HepG2 (cell line): ENCODE measurements around the gene RIPOR1. TPM values are rescaled to one million over a fixed set of nuclear protein-coding genes. Genes with fewer than 3 reads are reported as not detected.

Source experiments
- ELF3 ChIP-seq: IDR thresholded peaks from 2 replicates; pipeline ENCODE4 v1.6.1; 2016; ENCODE audit warnings: missing genetic modification reagents, missing compliant biosample characterization
- REL ChIP-seq: sonication (generic); formaldehyde crosslinking; conservative IDR thresholded peaks from 2 replicates; pipeline ENCODE4 v1.8.0; 2022; ENCODE audit warnings: mild to moderate bottlenecking, missing genetic modification reagents, moderate library complexity
- THAP11 ChIP-seq: IDR thresholded peaks from 2 replicates; pipeline ENCODE4 v1.6.1; 2016; ENCODE audit warnings: missing biosample characterization, missing genetic modification reagents
- ZNF234 ChIP-seq: sonication (generic); formaldehyde crosslinking; conservative IDR thresholded peaks from 2 replicates; pipeline ENCODE4 v1.5.1; 2020; ENCODE audit warnings: mild to moderate bottlenecking, missing genetic modification reagents
- ZNF772 ChIP-seq: sonication (generic); formaldehyde crosslinking; IDR thresholded peaks from 2 replicates; pipeline ENCODE4 v1.5.0; 2020; ENCODE audit warnings: mild to moderate bottlenecking, missing genetic modification reagents
- polyA plus RNA-seq, 8 experiments: library from polyadenylated mRNA; depleted of rRNA in 3 of 8; stranded (reverse) in 7 of 8; unstranded in 1 of 8; fragments of >200 nt; fragmentation: Illumina TruSeq in 4 of 8; extraction: Trizol in 4 of 8; gene quantifications; 2 replicates each; pipeline versions ENCODE4 v1.2.1 to v1.2.3, GENCODE V29; 2011 to 2016; ENCODE audit warnings: low read depth in 4 of 8, missing spikeins in 1 of 8, mixed read lengths in 1 of 8; ENCODE audit not compliant: insufficient read depth in 1 of 8
- total RNA-seq, 5 experiments: library from RNA; depleted of rRNA; stranded (reverse); fragments of >200 nt; fragmentation: Illumina TruSeq; extraction: Trizol; gene quantifications; 2 replicates each; pipeline ENCODE4 v1.2.3, GENCODE V29; 2016; ENCODE audit warnings: low read depth in 1 of 5
- TF ChIP-seq, protein P1 (sequence below): sonication (generic); formaldehyde crosslinking; IDR thresholded peaks from 2 replicates; pipeline ENCODE4 v1.5.0; 2020; ENCODE audit warnings: mild to moderate bottlenecking, missing genetic modification reagents
- TF ChIP-seq, protein P2 (sequence below): IDR thresholded peaks from 2 replicates; pipeline ENCODE4 v1.6.1; 2016; ENCODE audit warnings: missing compliant biosample characterization, missing genetic modification reagents, borderline replicate concordance
- TF ChIP-seq, protein P3 (sequence below): sonication (generic); formaldehyde crosslinking; IDR thresholded peaks from 2 replicates; pipeline ENCODE4 v1.8.0; 2022; ENCODE audit warnings: missing genetic modification reagents, mild to moderate bottlenecking, moderate library complexity, borderline replicate concordance
- TF ChIP-seq, protein P4 (sequence below), 2 experiments: fragments of 450-650 bp in 1 of 2; sonication (generic) in 1 of 2; formaldehyde crosslinking in 1 of 2; IDR thresholded peaks; 2 replicates each; pipeline versions ENCODE4 v1.6.1 to v1.8.0; 2016 to 2022; ENCODE audit warnings: antibody characterized with exemption in 1 of 2, mild to moderate bottlenecking in 1 of 2, missing genetic modification reagents in 1 of 2
- TF ChIP-seq, protein P5 (sequence below): sonication (generic); formaldehyde crosslinking; IDR thresholded peaks from 2 replicates; pipeline ENCODE4 v1.9.0; 2021; ENCODE audit warnings: missing genetic modification reagents, mild to moderate bottlenecking, borderline replicate concordance

Gene RIPOR1
- total and polyA plus RNA-seq, 2 of the 13 experiments (the other 11 are each of a cell fraction or from before 2014, with no cell fraction given), result 4.6 to 8.1 TPM

DNA sequence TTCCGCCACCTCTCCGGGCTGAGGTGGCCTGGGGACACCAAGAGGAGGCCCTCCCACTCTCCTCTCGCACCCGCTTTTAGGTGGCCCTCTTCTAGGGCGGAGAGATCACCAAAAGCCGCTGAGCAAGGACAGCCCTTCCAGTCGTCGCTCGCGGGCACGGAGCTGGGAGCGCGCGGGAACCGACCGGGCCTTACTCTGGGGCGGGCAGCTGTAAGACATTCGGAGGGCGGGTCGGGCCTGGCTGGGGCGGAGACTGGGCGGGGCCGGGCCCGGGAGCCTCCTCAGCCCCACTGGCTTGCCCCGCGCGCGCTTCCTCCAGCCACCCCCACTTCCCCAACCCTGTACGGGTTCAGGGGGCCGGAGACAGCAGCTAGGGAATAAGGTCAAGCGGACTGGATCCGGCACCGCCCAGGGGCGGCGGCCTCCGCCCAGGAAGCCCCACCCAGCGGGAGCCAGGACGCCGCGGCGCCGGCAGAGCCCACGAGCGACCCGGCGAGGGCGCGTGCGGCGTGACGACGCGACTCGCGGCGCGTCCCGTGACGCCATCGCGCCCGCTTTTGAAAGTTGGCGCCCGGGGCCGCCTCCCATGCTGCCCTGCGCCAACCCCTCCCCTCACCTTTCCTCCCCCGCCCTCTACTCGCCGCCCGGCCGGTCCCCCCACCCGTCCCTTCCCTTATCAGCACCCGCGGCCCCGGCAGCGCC is 33.3 kb downstream of the RIPOR1 start (continued):
- TF ChIP-seq, protein P1, sequence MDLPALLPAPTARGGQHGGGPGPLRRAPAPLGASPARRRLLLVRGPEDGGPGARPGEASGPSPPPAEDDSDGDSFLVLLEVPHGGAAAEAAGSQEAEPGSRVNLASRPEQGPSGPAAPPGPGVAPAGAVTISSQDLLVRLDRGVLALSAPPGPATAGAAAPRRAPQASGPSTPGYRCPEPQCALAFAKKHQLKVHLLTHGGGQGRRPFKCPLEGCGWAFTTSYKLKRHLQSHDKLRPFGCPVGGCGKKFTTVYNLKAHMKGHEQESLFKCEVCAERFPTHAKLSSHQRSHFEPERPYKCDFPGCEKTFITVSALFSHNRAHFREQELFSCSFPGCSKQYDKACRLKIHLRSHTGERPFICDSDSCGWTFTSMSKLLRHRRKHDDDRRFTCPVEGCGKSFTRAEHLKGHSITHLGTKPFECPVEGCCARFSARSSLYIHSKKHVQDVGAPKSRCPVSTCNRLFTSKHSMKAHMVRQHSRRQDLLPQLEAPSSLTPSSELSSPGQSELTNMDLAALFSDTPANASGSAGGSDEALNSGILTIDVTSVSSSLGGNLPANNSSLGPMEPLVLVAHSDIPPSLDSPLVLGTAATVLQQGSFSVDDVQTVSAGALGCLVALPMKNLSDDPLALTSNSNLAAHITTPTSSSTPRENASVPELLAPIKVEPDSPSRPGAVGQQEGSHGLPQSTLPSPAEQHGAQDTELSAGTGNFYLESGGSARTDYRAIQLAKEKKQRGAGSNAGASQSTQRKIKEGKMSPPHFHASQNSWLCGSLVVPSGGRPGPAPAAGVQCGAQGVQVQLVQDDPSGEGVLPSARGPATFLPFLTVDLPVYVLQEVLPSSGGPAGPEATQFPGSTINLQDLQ (CRISPR knock-in tag), result peak; percentile 34; the same call in 1 of the 2 replicates
- TF ChIP-seq ZNF772 (CRISPR knock-in tag) (peak; percentile 62; the same call in 1 of the 2 replicates), REL (CRISPR knock-in tag) (0 out of 2 replicates have a peak, but pooled peaks have one; percentile 59), ZNF234 (CRISPR knock-in tag) (no peak), THAP11 (peak; percentile 89), ELF3 (peak; percentile 86)
- TF ChIP-seq, protein P2, sequence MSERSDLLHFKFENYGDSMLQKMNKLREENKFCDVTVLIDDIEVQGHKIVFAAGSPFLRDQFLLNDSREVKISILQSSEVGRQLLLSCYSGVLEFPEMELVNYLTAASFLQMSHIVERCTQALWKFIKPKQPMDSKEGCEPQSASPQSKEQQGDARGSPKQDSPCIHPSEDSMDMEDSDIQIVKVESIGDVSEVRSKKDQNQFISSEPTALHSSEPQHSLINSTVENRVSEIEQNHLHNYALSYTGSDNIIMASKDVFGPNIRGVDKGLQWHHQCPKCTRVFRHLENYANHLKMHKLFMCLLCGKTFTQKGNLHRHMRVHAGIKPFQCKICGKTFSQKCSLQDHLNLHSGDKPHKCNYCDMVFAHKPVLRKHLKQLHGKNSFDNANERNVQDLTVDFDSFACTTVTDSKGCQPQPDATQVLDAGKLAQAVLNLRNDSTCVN, result 0 out of 2 replicates have a peak, but pooled peaks have one; percentile 12
- TF ChIP-seq, protein P3, sequence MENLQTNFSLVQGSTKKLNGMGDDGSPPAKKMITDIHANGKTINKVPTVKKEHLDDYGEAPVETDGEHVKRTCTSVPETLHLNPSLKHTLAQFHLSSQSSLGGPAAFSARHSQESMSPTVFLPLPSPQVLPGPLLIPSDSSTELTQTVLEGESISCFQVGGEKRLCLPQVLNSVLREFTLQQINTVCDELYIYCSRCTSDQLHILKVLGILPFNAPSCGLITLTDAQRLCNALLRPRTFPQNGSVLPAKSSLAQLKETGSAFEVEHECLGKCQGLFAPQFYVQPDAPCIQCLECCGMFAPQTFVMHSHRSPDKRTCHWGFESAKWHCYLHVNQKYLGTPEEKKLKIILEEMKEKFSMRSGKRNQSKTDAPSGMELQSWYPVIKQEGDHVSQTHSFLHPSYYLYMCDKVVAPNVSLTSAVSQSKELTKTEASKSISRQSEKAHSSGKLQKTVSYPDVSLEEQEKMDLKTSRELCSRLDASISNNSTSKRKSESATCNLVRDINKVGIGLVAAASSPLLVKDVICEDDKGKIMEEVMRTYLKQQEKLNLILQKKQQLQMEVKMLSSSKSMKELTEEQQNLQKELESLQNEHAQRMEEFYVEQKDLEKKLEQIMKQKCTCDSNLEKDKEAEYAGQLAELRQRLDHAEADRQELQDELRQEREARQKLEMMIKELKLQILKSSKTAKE (CRISPR knock-in tag), result no peak
- TF ChIP-seq, protein P4, sequence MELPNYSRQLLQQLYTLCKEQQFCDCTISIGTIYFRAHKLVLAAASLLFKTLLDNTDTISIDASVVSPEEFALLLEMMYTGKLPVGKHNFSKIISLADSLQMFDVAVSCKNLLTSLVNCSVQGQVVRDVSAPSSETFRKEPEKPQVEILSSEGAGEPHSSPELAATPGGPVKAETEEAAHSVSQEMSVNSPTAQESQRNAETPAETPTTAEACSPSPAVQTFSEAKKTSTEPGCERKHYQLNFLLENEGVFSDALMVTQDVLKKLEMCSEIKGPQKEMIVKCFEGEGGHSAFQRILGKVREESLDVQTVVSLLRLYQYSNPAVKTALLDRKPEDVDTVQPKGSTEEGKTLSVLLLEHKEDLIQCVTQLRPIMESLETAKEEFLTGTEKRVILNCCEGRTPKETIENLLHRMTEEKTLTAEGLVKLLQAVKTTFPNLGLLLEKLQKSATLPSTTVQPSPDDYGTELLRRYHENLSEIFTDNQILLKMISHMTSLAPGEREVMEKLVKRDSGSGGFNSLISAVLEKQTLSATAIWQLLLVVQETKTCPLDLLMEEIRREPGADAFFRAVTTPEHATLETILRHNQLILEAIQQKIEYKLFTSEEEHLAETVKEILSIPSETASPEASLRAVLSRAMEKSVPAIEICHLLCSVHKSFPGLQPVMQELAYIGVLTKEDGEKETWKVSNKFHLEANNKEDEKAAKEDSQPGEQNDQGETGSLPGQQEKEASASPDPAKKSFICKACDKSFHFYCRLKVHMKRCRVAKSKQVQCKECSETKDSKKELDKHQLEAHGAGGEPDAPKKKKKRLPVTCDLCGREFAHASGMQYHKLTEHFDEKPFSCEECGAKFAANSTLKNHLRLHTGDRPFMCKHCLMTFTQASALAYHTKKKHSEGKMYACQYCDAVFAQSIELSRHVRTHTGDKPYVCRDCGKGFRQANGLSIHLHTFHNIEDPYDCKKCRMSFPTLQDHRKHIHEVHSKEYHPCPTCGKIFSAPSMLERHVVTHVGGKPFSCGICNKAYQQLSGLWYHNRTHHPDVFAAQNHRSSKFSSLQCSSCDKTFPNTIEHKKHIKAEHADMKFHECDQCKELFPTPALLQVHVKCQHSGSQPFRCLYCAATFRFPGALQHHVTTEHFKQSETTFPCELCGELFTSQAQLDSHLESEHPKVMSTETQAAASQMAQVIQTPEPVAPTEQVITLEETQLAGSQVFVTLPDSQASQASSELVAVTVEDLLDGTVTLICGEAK (IDR thresholded peaks at IDR 0.05), result no peak
- TF ChIP-seq, protein P4 (CRISPR knock-in tag; IDR thresholded peaks at IDR 0.05), result peak; percentile 73; the same call in 1 of the 2 replicates
- TF ChIP-seq, protein P5, sequence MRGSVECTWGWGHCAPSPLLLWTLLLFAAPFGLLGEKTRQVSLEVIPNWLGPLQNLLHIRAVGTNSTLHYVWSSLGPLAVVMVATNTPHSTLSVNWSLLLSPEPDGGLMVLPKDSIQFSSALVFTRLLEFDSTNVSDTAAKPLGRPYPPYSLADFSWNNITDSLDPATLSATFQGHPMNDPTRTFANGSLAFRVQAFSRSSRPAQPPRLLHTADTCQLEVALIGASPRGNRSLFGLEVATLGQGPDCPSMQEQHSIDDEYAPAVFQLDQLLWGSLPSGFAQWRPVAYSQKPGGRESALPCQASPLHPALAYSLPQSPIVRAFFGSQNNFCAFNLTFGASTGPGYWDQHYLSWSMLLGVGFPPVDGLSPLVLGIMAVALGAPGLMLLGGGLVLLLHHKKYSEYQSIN (CRISPR knock-in tag), result no peak
